ENCODE data around the gene RNFT2. TPM values are rescaled to one million over a fixed set of nuclear protein-coding genes. Genes with fewer than 3 reads are reported as not detected.

RNFT2 gene
- 56.3 TPM for total RNA-seq

GRCh38 chr12:116737774-116738657 lies at the start of gene RNFT2, which contains the start of gene SPRING1:
RNFT2 (plus strand) TSS chr12:116738315; CDS start chr12:116740498, 2,183 bp downstream.
SPRING1 (minus strand) TSS chr12:116738069; CDS start chr12:116737900, 169 bp downstream.

DNA sequence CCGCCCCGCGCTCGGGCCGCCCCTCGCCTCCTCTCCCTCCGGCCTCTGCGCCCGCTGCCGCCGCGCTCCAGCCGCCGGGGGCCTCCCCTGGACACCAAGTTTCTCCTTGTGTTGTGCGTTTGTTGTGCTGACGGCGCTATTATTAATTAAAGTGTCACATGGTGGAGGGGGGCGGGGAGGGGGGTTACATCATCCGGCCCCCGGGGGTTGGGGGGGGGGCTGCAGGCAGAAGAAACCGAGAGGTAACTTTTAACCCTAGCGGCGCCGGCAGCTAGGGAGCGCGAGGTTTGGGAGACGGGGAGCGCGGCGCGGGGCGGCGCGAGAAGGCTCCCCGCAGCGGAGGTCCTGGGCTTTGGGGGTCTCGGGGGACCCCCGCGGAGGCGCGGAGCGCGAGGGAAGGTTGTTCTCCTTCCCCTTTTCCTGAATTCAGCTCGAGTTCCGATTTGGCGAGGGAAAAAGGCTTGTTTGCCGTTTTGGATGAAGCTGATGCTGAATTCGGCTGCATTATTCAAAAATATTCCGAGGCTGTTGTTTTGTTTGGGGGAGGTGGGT lies 143.3 kb downstream of the RNFT2 start, which contains the start of gene HRK:
Gene HRK (minus strand): TSS at position 117 of the 552 bp plus-strand sequence. CDS start 134 bp downstream, outside the sequence.

Small RNA genes lying within 50 kb of the gene (small RNA-seq; reads per million reads assigned to genes)
- gene RNU6-558P, result not detected

Other genes with a start within 250 kb of the RNFT2 start
- 2.1 TPM for gene MAP1LC3B2, start 178.9 kb upstream of the RNFT2 start, total RNA-seq
- 48.7 TPM for gene SPRING1, start 246 bp upstream of the RNFT2 start, total RNA-seq
- gene HRK, start 143.1 kb downstream of the RNFT2 start, total RNA-seq, result 2.3 TPM
- gene FBXW8, start 172.6 kb downstream of the RNFT2 start, total RNA-seq, result 9.7 TPM

All from diencephalon (tissue), 1 donor.